NCI-H524 (cell line): ENCODE results near the gene DLG5.

Source experiments
- DNase-seq, 2 experiments: peaks; one replicate each; lab custom pipeline; 2025; lab: John Stamatoyannopoulos, UW

Gene DLG5

DNA sequence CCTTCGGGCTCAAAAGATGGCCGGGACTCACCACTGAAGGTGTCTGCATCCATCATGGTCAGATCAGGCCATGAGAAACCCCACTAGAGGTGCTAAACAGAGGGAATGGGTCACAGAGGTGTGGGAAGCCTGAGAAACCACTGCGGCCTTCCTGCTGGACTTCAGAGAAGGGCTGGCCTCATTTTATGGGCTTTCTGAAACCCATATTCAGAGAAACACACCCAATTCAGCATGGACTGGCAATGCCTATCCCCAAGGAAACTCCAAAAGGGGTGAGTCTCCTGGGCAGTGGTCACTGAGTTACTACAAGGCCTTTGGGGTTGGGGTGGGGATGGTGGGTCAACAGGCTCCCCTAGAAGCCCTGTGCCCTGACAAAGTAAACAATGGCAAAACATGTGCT, 58.0 kb downstream of the DLG5 start:
- no peak for DNase-seq

DNA sequence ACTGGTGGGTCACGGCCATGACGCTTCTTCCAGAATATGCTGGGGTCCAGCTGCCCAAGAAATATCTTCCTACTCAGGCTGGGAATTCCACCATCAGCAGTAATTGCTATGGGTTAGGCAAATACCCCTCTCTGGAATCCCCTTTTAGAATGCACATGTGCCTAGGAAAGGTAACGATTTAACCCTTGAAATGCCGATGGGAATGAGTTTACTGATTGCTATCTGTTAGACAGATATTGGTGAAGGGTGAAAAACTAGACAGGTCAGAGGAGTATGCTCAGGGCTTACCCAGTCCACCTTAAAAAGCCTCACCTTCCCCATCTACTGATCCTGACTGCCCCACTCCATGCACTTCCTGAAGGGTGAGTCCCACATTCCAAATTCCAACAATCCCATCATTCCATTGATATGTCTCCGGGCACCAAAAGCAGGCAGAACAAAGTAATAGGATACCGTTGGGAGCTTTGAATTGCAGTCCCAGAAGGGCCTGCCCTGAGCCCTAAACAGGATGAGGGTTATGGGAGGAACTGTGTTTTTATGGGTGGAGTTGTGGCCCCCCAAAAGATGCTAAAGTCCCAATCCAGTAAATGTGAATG, 59.3 kb downstream of the DLG5 start:
- DNase-seq, result no peak

DNA sequence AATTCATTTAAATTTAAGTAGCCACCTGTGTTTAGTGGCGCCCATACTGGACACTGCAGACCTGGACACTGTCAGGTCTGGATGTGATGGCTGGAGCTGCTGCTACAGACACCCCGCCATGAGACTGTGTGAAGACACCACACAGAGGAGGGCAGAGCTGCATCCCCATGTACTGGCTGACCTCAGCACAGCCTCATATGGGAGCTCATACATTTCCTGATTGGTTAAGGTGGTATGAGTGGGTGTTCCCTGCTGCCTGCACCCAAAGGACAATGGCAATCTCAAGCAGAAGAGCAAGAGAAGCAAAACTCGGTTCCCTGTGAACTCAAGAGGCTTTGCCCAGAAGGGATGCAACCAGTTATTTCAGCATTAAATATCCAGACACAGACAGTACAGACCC, 60.0 kb downstream of the DLG5 start:
- DNase-seq, result no peak

DNA sequence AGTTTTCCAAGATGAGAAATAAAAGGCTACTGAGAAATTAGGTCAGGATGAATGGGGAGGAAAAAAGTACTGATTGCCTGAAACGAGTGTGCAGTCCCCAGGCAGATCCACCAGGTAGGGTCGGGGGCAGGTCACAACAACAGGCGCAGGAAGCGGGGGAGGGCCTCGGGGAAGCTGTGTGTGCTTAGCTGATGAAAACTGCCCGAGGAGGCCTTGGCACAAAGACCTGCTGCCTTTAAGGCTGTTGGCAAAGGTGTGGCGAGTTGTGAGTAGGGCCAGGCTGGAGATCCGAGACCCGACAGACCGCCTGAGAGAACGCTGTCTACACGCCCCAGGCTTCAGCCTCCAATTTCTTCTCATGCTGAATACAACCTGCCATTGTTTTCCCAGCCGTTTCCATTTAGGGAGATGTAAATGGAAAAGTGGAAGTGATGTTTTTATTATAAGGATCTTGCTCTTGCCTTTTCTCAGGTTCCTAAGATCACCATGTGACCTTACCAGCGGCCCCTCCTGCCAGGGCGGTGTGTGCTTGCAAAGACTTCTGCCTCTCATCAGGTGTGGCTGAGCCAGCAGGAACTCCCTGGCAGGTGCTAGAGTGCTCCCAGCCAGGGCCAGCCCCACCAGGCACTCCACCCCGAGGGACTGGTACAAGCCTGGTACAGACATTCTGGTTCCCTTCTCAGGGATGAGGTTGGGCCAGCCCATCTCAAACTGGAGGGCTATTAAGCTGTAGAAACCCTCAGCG, 60.8 kb downstream of the DLG5 start:
- DNase-seq, result no peak

DNA sequence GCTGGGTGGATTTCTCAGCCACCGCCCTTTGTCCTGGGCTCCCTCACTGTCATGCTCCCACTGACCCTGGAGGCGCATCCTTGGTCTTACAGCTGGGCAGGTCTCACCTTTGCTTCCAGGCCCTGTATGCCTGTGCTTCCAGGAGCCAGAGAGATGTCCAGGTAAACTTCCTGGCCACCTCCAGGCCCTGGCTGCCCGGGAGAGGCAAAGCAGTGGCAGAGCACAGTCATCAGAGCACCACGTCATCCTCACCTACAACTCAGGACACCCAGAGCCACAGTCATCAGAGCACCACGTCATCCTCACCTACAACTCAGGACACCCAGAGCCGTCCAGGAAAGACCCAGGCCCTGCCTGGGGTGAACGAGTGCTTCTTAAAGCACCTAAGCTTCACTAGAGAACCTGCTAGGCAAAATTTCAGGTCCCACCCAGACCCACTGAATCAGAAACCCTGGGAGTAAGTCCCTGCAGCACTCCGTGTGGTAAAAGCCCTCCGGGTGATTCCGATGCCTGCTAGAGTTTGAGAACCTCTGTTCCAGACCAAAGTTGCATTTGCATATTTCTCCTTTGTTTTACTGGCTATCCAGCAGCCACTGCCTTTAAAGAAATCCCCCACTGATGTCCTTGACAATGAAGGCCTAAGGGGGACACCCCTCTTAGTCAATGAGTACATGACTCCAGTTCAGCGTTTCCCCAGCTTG, 62.3 kb downstream of the DLG5 start:
- DNase-seq, result no peak

DNA sequence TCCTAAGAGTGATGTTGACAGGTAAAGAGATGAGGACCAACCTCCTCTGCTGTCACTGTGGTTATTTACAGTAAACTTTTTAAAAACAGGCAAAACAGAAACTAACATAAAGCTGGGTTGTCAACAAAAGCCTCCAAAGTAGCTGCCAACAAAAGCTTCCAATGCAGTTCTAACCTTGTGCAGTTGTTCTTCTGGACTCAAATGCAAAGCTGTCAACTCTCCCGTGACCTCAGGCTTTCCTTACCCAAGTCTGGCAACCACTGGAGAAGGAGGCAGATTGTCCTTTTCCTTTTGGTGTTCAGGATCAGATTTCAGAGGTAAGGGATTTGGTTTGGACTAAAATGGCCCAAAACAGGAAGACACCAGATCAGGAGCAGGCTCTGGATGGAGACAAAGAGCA, 63.1 kb downstream of the DLG5 start:
- no peak for DNase-seq

DNA sequence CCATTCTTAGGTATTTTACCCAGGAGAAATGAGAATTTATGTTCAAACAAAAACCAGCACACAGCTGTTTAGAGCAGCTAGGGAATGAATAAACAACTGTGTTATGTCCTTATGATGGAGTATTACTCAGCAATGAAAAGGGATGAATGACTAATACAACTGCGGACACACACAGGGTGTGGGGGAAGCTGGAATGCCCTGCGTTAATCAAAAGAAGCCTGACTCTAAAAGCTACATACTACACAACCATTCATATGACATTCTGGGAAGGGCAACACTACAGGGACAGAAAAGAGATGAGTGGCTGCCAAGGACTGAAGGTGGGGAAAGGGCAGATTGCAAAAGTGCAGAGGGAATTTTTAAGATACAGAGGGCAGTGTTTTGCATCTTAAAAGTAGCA, 64.0 kb downstream of the DLG5 start:
- DNase-seq, result no peak

DNA sequence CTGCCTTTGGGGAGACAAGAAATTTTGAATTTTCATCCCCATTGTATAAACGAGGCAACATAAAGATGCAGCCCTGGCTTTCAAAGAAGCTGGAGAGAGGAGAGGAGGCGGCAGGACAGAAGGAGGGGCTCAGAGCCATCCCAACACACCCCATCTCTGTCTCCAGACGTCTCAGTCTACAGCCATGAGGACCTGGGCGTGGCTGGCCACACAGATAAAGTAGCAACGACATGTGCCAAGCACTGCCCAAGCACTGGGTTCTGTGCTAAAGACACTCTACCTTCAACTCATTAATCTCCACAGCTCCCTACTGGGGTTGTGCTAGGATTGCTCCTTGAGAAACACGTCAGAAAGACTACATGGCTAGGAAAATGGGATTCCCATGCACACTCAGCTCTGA, 65.2 kb downstream of the DLG5 start:
- DNase-seq, result no peak

DNA sequence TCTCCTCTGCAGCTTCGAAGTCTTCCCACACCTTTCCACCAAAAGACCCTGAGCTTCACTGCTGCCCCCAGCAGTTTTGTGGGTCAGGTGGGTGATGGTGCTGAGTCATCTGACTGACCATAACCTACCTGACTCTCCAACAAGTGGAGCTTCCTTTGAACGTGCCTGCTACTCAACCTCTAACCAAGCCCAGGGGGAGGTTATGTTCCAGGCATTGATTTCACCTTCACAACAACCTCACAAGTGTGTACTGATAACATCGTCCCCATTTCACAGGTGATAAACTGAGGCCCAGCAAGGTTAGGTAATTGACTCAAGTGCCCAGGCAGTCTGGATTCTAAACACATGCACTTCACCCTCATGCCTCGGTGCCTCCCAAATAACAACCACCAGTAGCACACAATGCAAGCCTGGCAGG, 66.7 kb downstream of the DLG5 start:
- DNase-seq, result no peak

DNA sequence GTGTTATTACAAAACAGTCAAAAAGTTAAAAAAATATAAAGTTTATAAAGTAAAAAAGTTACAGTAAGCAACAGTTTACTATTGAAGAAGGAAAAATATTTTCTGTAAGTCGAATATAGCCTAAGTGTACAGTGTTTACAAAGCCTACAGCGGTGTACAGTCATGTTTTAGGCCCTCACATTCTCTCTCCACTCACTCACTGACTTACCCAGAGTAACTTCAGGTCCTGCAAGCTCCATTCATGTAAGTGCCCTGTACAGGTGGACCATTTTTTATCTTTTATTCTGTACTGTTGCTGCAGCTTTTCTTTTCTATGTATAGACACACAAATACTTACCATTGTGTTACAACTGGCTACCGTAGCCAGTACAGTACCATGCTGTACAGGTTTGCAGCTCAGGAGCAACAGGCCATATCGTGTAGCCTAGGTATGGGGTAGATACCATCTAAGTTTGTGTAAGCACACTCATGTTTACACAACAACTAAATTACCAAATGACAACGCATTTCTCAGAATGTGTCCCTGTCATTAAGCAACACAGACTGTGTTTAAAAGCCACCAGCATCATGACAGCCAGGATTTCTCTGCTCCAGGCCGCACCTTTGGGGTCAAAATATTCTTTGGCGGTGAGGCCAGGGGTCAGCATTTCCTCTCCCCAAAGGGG, 67.2 kb downstream of the DLG5 start:
- no peak for DNase-seq

DNA sequence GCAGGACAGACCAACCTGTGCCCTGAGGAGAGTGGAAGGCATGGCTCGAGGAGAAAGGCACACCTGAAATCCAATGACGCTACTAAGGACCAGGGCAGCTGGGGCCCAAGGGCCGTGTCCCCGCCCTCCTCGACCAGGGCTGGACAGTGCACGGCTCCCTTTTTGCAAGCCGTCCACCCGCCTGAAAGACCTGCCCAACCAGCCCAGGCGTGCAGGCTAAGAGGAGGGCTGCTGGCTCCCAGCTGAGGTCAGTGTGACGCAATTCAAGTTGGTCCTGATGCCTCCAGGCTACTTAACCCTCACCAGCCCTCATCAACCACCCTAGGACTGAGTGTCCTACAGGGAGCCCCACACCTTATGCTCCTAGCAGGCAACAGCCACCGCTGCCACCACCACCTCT, 69.3 kb downstream of the DLG5 start:
- DNase-seq, result no peak

DNA sequence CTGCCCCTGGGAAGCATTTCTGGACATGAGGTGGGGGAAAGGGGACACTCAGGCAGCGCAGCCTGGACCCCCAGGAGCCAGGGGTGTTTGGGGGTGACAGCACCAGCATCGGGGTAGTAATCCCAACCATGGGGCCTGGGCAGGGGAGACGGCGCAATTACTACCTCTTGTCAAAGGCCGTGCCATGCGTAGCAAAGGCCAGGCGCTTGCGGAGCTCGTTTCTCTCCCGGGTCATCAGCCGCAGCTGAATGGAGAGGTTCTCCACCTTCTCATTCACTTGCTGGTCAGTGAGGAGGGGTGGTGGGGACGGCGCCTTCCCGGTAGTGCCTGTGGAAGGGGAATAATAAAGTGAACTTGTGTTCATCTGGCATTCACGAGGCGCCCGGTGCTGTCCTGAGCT, 70.0 kb downstream of the DLG5 start:
- DNase-seq, result no peak

DNA sequence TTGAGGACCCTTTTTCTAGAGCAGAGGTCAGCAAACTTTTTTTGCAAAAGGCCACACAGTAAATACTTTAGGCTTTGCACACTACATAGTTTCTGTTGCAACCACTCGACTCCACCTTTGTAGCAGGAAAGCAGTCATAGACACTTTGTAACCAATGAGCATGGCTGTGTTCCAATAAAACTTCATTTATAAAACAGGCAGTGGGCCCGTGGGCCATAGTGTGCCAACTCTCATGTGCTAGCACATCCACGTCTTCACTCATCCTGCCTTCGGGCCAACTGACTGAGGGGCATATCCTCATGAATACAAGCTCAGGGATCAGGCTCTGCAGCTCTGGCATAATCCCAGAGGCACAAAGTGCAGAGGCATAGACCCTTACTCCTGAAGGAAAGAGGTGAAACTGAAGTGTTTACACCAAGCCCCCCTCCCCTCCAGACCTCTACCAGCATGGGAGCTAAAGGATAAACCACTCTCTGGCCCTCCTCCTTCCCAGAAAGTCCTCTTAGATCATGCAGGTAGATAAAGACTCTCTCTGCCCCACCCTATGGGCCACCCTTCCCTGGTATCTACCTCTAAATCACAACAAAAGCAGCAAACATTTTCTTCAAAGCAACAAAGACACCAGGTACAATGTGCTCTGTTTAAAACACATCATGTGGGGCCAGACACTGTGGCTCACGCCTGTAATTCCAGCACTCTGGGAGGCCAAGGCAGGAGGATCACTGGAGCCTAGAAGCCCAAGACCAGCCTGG, 71.0 kb downstream of the DLG5 start:
- no peak for DNase-seq

DNA sequence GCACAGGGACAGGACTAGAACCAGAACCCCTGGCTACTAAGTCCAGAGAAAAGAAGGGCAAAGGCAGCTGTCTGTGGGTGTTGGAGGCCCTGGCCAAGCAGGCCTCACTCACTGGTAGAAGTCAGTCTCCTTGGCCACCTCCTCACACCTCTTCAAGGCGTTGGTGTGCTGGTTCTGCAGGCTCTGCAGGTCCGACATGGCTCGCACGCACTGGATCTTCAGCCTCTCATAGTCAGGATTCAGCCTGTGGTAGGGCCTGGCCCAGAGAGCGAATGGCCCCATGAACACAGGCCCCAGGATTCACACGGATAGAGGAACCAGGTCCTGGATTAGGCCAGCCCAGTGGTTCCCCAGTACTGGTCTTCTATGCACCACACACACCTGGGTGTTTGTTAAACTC, 72.4 kb downstream of the DLG5 start:
- DNase-seq, result no peak

DNA sequence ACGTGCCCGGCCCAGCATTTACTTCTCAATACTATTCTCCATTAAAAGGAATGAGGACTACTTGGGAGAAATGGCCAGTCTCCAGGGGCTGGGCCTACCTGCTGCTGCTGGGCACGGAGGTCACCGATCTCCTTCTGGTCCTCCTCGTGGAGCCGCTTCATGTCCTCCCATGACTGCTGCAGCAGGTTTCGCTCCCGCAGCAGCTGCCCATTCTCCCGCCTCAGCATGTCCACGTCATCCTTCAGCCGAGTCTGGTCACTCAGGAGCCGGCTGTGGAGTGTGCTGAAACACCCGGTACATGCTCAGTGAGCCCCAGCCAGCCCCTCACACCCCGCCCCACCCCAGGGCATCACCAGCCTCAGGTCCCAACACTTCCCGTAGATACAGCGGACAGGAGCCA, 73.3 kb downstream of the DLG5 start:
- DNase-seq, result no peak

DNA sequence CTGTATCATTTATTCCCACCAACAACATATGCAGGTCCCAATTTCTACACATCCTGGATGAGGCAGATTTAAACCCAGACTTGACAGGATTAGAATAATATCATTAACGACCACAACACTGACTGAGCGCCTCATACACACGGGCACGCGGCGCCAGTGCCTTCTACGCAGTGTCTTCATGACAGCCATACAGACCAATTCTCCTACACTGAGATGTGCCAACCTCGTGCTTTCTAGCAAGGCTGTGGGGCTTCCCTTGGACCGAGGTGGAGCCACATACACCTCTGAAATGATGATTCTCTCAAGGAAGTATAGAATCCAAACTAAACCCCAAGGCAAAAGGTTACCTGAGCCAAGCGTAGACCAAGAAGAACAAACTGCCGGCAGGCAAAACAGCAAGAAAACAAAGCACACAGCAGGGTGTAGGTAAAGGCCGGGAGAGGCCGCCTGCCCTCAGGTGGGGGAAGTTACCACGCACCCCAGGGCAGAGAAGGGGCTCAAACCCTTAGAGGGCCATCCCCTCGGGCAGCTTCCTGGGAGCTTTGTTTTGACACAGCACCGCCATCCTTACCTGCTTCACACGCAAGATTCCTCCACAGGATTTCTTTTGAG, 75.8 kb downstream of the DLG5 start:
- DNase-seq, result no peak

DNA sequence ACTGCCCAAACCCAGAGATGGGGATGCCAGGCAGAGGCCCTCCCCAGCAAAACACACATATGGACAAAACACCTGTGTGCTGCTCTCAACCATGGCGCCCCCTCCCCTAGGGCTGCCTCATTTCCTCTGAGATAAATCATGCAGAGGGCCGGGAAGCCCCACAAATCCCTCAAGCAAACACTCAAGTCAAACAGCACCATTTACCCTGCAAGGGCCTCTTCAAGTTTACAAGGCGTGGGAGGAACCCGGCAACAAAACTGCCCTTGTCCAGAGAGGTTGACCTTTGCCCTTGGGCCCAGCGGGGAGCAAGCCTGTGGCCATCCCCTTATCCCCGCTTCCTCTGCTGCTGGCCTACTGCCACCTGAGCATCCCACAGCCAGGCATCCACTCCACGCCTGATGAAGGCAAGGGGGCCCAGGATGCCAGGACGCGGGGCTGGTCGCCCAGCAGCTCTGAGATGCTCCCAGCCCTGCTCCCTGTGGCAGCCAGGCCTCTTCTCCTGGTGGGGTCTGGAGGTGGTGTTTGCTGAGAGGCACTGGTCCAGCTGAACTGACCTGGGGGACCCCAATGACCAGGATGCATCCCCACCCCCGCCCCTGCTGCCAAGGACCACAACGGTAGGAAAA, 77.4 kb downstream of the DLG5 start:
- peak in 1 of 2 experiments; percentile 8 for DNase-seq

DNA sequence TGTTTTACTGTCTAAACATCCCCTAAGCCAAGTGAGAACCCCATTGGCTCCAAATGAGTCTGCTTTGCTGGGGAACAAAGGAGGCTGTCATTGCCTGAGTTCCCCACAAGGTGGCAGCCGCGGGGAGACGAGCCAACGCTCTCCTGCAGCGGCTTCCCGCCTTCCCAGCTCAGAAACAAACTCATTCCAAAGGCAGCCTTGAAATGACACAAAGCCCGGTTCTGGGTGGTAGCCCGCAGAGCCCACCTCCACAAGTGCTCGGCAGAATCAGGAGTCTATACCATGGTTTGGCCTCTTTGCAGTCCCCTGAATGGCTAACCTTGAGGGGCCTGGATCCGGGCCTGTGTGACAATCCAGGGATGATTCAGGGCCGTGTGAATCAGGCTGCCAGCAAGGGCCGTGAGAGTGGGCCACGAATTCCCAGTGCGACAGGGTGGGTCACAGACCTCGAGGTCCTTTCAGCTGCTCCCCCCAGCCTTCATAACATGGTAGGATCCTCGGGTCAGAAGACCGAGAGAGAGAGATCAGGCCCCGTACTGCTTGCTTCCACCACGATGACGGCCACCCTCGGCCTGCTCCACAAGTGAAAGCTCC, 79.7 kb downstream of the DLG5 start:
- DNase-seq, result peak in 1 of 2 experiments; percentile 33

DNA sequence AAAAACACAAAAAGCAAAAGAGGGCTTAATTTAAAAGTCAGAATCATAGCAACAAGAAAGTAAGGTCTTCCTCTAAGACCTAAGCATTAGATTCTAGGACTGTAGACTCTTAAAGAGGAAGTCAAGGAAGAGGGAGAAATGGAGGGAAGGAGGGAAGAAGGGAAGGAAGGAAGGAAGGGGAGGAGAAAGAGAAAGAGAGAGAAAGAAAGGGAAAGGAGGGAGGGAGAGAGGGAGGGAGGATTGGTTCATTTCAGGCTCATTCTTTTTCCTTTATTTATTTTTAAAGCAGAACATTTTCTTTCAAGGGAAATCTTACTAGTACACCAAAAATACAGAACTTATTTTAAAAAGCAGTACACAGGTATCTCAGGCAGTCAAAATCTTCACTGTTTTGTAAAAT, 81.1 kb downstream of the DLG5 start:
- DNase-seq, result no peak

DNA sequence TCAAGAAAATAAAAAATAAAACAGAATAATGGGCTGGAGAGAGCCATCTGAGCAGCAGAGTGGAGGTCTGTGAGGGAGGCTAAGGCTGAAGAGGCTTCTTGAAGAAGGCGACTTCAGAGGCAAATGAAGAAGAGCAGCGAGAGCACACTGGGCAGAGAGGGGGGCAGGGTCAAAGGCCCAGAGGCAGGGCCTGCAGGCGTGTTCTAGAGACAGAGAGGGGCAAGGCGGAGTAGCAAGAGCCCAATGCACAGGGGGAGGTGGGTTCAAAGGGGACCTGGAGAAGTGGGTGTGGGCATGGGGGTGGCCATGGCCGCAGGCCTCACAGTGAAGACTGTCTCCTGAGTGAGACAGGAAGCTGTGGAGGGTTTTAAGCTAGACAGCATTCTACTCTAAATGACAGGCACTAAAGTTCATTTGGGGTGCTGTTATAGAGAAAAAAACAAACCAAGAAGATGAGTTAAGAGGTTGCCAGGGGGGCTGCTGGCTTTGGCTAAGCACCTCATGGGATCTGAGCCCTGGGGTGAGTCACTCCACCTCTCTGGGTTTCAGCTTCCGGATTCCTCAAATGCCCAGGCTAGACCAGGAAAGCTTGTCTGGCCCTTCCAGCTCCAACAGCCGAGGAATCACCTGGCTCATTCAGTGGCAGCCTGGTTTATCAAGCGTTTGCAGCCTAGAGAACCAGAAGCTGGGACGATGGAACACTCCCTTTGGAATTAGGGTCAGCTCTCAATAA, 81.7 kb downstream of the DLG5 start:
- no peak for DNase-seq
